ENCODE measurements around the gene NFKBIZ. TPM values are rescaled to one million over a fixed set of nuclear protein-coding genes. Genes with fewer than 3 reads are reported as not detected.

The NFKBIZ gene
- total RNA-seq, 1 donor from 2014 or later: 39.6 TPM

Other genes starting within 250 kb of the NFKBIZ start
- 19.4 and 20.9 TPM in 2 replicates for gene ZBTB11, start 172.4 kb upstream of the NFKBIZ start, total RNA-seq
- gene RPL24, start 162.8 kb upstream of the NFKBIZ start, total RNA-seq: 939 and 1,022 TPM in 2 replicates
- gene CEP97, start 124.9 kb upstream of the NFKBIZ start, total RNA-seq: 10.1 and 11.5 TPM in 2 replicates
- gene NXPE3, start 70.3 kb upstream of the NFKBIZ start, total RNA-seq: 45.3 and 46.4 TPM in 2 replicates

All from astrocyte (in vitro differentiated cells and primary cell).